Neural progenitor cell (in vitro differentiated cells): ENCODE results near the gene SCN3A.

Source experiments
- CTCF ChIP-seq: fragments of 200-600 bp; sonication (generic); IDR thresholded peaks from 2 replicates; pipeline ENCODE4 v1.5.1; 2017; ENCODE audit warnings: antibody characterized with exemption, mild to moderate bottlenecking
- EZH2 ChIP-seq: fragments of 200-600 bp; sonication (generic); IDR thresholded peaks from 2 replicates; pipeline ENCODE4 v1.6.1; 2017; ENCODE audit warnings: antibody characterized with exemption, mild to moderate bottlenecking, moderate library complexity
- EZH2phosphoT487 ChIP-seq: fragments of 200-600 bp; sonication (generic); IDR thresholded peaks from 2 replicates; pipeline ENCODE4 v1.6.1; 2017; ENCODE audit warnings: antibody characterized with exemption

DNA sequence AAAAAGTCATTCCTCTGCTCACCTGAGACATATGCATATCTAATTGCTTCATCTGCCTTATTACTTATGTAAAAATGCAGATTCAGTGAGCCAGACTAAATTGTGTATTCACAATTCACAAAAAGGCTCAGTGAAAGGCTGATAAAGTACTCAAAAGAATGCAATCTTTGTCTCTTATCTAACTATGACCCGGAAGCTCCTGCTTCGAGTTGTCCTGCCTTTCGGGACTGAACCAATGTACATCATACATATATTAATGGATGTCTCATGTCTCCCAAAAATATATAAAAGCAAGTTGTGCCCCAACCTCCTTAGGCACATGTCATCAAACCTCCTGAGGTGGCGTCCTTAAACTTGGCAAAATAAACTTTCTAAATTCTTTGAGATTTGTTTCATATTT is 120.5 kb downstream of the SCN3A start:
- TF ChIP-seq EZH2 (no peak), CTCF (no peak), EZH2phosphoT487 (no peak)
